A673 (cell line): ENCODE data around the gene LIPH. TPM values are rescaled to one million over a fixed set of nuclear protein-coding genes. Genes with fewer than 3 reads are reported as not detected.

Experiments
- BruUV-seq: library from RNA; stranded (reverse); fragments of 400-500 nt; replicated peaks from 2 replicates; lab custom pipeline; 2021; lab: Mats Ljungman, UMichigan
- CTCF ChIA-PET: fragments of 300-600 bp; sonication (Branson Sonifier 250); formaldehyde crosslinking; loops from one replicate; lab custom pipeline; 2022; ENCODE audit warnings: antibody characterized with exemption; lab: Charles Lee
- POLR2A ChIA-PET: fragments of 300-600 bp; sonication (Branson Sonifier 250); formaldehyde crosslinking; loops from one replicate; lab custom pipeline; 2022; ENCODE audit warnings: antibody characterized with exemption; ENCODE audit not compliant: low non-redundant PET; lab: Charles Lee
- DNase-seq: peaks from one replicate; pipeline ENCODE4 v3.0.0-alpha.2; 2015; ENCODE audit warnings: low spot score
- H3K27ac ChIP-seq: fragments of 200-600 bp; sonication (generic); 2 replicates; pipeline ENCODE4 v1.5.1; 2016; ENCODE audit warnings: mixed run types, low read depth, mild to moderate bottlenecking, mixed read lengths, antibody characterized with exemption, low read length; ENCODE audit not compliant: poor library complexity, severe bottlenecking
- H3K27me3 ChIP-seq: fragments of 200-600 bp; sonication (generic); replicated peaks from 2 replicates; pipeline ENCODE4 v1.6.1; 2017; ENCODE audit warnings: mixed run types, low read depth, mild to moderate bottlenecking, mixed read lengths, antibody characterized with exemption, low read length; ENCODE audit not compliant: insufficient read depth, poor library complexity
- H3K36me3 ChIP-seq: fragments of 200-600 bp; sonication (generic); 2 replicates; pipeline ENCODE4 v1.6.1; 2016; ENCODE audit warnings: mixed run types, mild to moderate bottlenecking, mixed read lengths, antibody characterized with exemption, low read length; ENCODE audit not compliant: insufficient read depth, poor library complexity, severe bottlenecking
- H3K4me1 ChIP-seq: fragments of 200-600 bp; sonication (generic); 2 replicates; pipeline ENCODE4 v1.6.1; 2017; ENCODE audit warnings: mixed run types, mild to moderate bottlenecking, mixed read lengths, antibody characterized with exemption, low read length; ENCODE audit not compliant: insufficient read depth, poor library complexity, severe bottlenecking
- H3K4me3 ChIP-seq: fragments of 200-600 bp; sonication (generic); 2 replicates; pipeline ENCODE4 v1.5.1; 2016; ENCODE audit warnings: low read depth, mixed run types, mild to moderate bottlenecking, mixed read lengths, low read length; ENCODE audit not compliant: poor library complexity, severe bottlenecking
- H3K9me3 ChIP-seq: fragments of 200-600 bp; sonication (generic); 2 replicates; pipeline ENCODE4 v1.6.1; 2016; ENCODE audit warnings: mixed run types, low read depth, mild to moderate bottlenecking, mixed read lengths, antibody characterized with exemption, low read length; ENCODE audit not compliant: poor library complexity, severe bottlenecking
- CTCF ChIP-seq: fragments of 300-800, 200-600 bp; sonication (generic); conservative IDR thresholded peaks from 2 replicates; pipeline ENCODE4 v1.5.1; 2017; ENCODE audit warnings: low read depth, mild to moderate bottlenecking, antibody characterized with exemption, low read length, moderate library complexity, mixed read lengths
- EZH2 ChIP-seq: fragments of 200-600 bp; sonication (generic); IDR thresholded peaks from 2 replicates; pipeline ENCODE4 v1.6.1; 2017; ENCODE audit warnings: borderline replicate concordance, low read depth, mild to moderate bottlenecking, mixed read lengths, antibody characterized with exemption, low read length; ENCODE audit not compliant: poor library complexity, severe bottlenecking
- intact Hi-C: fragments of 100-400 bp; cut with micrococcal nuclease; formaldehyde crosslinking; loops from one replicate; pipeline ENCODE4 v1.10.0; 2022; ENCODE audit not compliant: unreplicated experiment
- total RNA-seq: library from RNA; stranded (reverse); gene quantifications from 2 replicates; pipeline ENCODE4 v1.2.3, GENCODE V29; 2021

LIPH gene
- total RNA-seq, 1 experiment from 2014 or later, result 12.1 TPM

- POLR2A ChIA-PET, result no interaction called here
Measured at GRCh38 chr3:185503521-185503920, 48.9 kb downstream of the LIPH start.

GRCh38 chr3:185502987-185503386 lies 49.4 kb downstream of the LIPH start:
- ChIA-PET POLR2A (no interaction called here), CTCF (no interaction called here)
- no peaks in the 10 kb centered on the region for H3K27me3 ChIP-seq
- H3K9me3 ChIP-seq, result no peaks in the 10 kb centered on the region
- BruUV-seq, result no TSS peak
- TF ChIP-seq EZH2 (no peak), CTCF (no peak)
- H3K4me1 ChIP-seq, result no peaks in the 10 kb centered on the region
- no peak for DNase-seq
- no peak overlapping the region for H3K27ac ChIP-seq
- no peak overlapping the region for H3K4me3 ChIP-seq
- H3K36me3 ChIP-seq, result no peaks in the 10 kb centered on the region
- intact Hi-C loops, result no loop called here

More at GRCh38 chr3:185503521-185503920, 48.9 kb downstream of the LIPH start:
- no peaks in the 10 kb centered on the region for H3K9me3 ChIP-seq
- no peak overlapping the region for H3K27ac ChIP-seq
- intact Hi-C loops, result no loop called here
- no TSS peak for BruUV-seq
- no peaks in the 10 kb centered on the region for H3K4me1 ChIP-seq
- H3K36me3 ChIP-seq, result no peaks in the 10 kb centered on the region
- H3K27me3 ChIP-seq, result no peaks in the 10 kb centered on the region
- no peak for DNase-seq
- no peak for TF ChIP-seq EZH2
- no peak for TF ChIP-seq CTCF
- H3K4me3 ChIP-seq, result no peak overlapping the region
- CTCF ChIA-PET, result no interaction called here

- Histone ChIP-seq H3K4me3 (peak within 1 kb of the TSS; percentile 84), H3K27me3 (no peaks in the 10 kb centered on the region), H3K27ac (peak within 1 kb of the TSS; percentile 88), H3K9me3 (no peaks in the 10 kb centered on the region), H3K36me3 (peaks cover 29% of the 10 kb centered on the region), H3K4me1 (no peaks in the 10 kb centered on the region)
- ChIA-PET CTCF (no interaction called here), POLR2A (interaction anchor here (0.9 kb wide), 1 partner anchor 805 kb away, joined by 3 read pairs; no protein-coding TSS in a partner anchor)
- no TSS peak for BruUV-seq
- DNase-seq, result peak; percentile 95
- intact Hi-C loops, result loop anchor here (1.0 to 2.0 kb wide), 2 partner anchors 61 to 78 kb away; no protein-coding TSS in a partner anchor
- TF ChIP-seq CTCF (0 out of 2 replicates have a peak, but pooled peaks have one; percentile 7), EZH2 (no peak)
Measured at GRCh38 chr3:185498503-185499396, 53.6 kb downstream of the LIPH start, which contains the start of gene TMEM41A. TSS of gene TMEM41A (minus strand) at chr3:185499035. CDS start at chr3:185498961, 74 bp downstream.
